Activated CD4-positive, alpha-beta T cell treated with anti-CD3 and anti-CD28 coated beads, Interleukin-2, Interleukin-6, amounts not matched to agents 100 ng/mL and 50 ng/mL, durations not matched to agents 16 hours and 8 hours (primary cell): ENCODE results near the gene UTF1.

Experiments
- DNase-seq: peaks from one replicate; pipeline ENCODE4 v3.0.0-alpha.2; 2020

Gene UTF1, protein sequence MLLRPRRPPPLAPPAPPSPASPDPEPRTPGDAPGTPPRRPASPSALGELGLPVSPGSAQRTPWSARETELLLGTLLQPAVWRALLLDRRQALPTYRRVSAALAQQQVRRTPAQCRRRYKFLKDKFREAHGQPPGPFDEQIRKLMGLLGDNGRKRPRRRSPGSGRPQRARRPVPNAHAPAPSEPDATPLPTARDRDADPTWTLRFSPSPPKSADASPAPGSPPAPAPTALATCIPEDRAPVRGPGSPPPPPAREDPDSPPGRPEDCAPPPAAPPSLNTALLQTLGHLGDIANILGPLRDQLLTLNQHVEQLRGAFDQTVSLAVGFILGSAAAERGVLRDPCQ

DNA sequence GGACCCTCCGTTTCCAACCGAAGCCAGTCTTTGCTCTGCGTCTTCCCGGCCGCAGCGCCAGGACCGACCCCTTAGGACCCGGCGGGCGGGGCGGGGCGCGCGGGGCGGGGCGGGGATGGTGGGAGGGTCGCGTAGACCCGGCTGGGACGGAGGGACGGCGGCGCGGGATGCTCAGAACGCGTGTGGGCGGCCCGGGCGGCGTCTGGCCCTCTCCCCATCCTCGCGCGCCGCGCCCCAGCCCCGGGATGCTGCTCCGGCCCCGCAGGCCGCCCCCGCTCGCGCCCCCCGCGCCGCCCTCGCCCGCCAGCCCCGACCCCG, at the start of gene UTF1:
TSS of gene UTF1 (plus strand) at position 174 of the 318 bp plus-strand sequence. CDS start at position 246, 72 bp downstream.
- DNase-seq = no peak

DNA sequence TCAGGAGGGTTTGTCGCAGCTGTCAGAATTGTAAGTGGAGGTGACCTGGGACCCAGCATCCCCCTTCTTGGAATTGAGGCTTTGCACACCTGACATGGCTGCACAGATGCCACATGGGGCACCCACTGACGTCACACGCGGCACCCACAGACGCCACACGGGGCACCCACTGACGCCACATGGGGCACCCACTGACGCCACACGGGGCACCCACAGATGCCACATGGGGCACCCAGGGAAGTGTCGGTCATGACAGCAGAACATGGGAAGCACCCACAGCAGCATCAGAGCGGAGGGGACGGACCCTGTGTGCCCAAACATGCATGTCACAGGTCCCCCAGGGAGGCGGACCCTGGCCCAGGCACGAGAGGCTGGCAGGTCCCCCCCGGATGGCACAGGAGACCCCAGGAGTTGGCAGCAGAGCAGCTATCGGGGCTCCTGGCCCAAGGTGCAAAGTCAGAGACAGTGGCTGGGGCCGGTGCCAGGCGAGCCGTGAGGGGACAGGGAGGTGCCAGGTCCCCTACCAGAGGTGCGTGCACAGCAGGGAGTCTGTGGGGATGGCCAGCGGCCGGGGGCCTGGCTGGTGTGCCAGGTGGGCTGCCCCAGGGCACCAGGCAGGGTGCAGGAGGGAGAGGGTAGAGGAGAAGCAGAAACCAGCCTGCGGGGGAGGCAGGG, 48.9 kb upstream of the UTF1 start:
- no peak for DNase-seq

GRCh38 chr10:133182190-133182589, 47.8 kb upstream of the UTF1 start:
- no peak for DNase-seq

- DNase-seq = no peak
Measured at GRCh38 chr10:133182791-133183645, 47.0 kb upstream of the UTF1 start.

DNA sequence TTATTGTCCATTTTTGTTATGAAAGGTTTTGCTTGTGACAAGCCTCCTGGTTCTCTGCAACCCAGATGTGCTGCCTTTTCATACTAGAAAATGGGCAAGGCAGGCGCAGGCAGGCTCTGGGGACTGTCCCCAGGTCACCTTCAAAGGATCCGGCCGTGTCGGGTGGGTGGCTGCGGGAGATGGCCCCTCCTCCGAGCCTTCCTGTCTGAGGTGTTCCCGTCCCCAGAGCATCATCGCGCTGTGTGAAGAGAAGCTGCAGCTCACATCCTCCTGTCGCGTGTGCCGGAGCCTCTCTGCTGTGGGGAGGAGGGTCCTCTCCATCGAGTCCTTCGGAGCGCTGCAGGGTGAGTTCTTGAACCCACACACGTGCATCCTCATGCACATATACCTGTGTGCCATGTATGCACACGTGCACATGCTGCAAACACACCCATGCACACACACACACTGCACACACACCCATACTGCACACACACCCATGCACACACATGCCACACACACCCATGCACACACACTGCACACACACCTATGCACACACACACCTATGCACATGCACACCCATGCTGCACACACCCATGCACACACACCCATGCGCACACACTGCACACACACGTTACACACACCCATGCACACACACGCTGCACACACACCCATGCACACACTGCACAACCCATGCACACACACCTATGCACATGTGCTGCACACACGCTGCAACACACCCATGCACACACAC, 46.2 kb upstream of the UTF1 start:
- DNase-seq = no peak

- DNase-seq = no peak
Measured at GRCh38 chr10:133184591-133185244, 45.3 kb upstream of the UTF1 start.

GRCh38 chr10:133185421-133185820, 44.6 kb upstream of the UTF1 start:
- DNase-seq = no peak

DNA sequence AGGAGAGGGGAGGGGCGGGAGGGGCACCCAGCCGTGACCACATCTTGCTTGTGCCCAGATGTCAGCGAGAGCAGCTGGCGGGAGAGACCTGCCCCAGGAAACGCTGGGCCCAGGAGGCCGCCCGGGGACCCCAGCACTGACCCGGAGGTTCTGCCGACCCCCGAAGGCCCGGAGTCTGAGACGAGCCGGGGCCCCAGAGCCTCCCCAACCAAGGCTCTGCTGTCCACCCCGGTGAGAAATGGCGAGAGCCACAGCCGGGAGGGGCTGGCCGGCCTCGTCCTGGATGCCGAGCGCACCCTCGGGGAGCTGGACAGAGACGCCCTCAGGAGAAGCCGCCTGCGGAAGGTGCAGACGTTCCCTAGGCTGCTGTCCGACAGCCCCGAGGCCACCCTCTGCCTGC, 44.1 kb upstream of the UTF1 start:
- DNase-seq = no peak

GRCh38 chr10:133186416-133187090, 43.5 kb upstream of the UTF1 start:
- no peak for DNase-seq

- DNase-seq = no peak
Measured at GRCh38 chr10:133187091-133187905, 42.7 kb upstream of the UTF1 start.

DNA sequence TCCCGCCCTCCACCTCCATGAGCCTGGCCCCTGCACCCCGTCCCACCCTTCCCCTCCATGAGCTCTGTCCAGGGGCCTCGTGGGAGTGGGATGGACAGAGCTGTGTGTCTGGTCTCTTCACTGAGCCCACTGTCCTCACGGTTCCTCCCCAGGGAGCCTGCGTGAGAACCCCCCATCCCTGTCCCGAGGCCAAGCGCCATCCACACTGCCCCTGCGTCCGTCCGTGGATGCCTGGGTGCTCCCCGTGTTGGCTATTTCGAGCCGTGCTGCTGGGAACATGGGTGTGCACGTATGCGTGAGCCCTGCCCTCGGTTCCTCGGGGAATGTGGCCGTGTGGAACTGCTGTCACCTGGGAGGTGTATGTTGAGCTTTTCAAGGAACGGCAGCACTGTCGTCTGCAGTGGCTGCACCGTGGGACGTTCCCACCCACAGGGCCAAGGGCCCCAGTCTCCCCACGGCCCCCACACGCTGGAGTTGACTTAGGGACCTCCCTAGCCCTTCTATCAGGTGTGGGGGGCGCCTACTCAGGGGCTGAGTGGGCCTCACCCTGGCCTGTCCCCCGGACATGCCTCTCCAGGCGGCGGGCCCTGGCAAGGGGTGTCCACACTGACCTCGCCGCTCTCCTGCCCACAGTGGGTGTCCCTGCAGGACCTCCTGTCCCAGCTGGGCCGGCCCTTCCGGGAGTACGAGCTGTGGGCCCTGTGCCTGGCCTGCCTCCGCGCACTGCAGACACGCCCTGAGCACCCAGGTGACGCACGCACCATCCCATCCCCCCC, 41.9 kb upstream of the UTF1 start:
- no peak for DNase-seq

- DNase-seq = no peak
Measured at GRCh38 chr10:133189256-133189655, 40.8 kb upstream of the UTF1 start.

GRCh38 chr10:133189726-133190125, 40.3 kb upstream of the UTF1 start:
- DNase-seq = no peak

DNA sequence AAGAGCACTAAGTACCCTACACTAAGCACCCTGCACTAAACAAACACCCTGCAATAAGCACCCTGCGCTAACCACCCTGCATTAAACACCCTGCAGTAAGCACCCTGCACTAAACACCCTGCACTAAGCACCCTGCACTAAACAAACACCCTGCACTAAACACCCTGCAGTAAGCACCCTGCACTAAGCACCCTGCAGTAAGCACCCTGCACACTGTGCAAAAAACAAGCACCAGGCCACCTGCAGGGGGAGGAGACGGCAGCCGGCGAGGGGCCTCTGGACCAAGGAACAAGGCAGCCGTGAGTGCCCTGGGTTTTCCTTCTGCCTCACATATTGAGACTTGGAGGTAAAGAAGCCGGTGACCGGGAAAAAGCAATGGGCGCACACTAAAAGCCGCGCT, 39.8 kb upstream of the UTF1 start:
- no peak for DNase-seq

DNA sequence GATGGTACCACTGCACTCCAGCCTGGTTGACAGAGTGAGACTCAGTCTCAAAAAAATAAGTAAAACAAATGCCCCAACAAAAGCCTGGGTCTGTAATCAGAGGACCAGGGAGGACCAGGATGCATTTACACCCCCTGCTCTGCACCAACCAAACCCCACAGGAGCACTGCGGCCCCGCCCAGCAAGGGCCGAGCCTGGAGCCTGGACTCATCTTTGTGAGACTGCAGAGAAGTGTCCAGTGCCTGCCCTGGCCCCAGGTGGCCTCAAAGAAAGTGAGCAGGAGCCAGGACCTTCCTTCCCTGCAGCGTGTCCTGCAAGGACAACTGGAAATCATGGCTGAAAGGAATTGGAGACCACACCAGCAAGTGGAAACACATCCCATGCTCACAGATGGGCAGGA, 38.4 kb upstream of the UTF1 start:
- DNase-seq = no peak

GRCh38 chr10:133194151-133194550, 35.9 kb upstream of the UTF1 start:
- DNase-seq = no peak

- no peak for DNase-seq
Measured at GRCh38 chr10:133195096-133195495, 34.9 kb upstream of the UTF1 start.

- no peak for DNase-seq
Measured at GRCh38 chr10:133195611-133196010, 34.4 kb upstream of the UTF1 start.

DNA sequence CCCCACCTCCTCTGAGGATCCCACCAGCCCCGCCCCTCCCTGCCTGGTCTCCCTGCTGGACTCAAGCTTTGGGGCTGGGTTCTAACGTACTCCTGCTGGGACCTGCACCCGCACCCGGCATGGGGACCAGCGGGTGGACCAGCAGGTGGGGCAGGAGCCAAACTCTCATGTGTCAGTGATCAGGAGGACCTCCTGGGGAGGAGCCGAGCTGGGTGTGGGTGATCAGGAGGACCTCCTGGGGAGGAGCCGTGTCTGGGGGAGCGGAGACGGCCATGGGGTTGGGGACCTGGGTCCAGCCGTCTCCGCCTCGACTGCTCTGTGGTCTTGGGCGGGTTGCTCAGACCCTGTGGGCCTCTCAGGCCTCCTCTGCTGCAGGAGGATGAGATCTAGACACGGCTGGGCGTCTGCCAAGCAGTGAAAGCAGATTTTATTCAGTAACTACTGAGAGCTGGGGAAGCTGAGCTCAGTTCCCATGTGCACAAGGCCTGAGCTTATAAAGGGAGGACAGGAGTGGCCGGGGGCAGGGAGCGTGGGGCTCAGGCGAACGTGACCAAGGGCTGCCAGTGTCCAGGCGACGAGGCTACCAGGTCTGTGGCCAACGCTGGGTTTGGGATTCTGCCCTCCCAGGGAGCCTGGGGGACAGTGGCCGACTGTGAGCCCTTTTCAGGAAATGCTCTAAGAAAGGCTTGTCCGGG, 33.6 kb upstream of the UTF1 start:
- no peak for DNase-seq
